KBM-7 (cell line): ENCODE measurements around the gene FBXO41.
A peak's percentile ranks its signal among the peaks of the same experiment; 100 is the strongest.

Experiments
- DNase-seq: peaks from one replicate; pipeline ENCODE4 v3.0.0-alpha.2; 2015
- in situ Hi-C: fragments of 300-500 bp; cut with MboI; formaldehyde crosslinking; loops from 2 replicates; pipeline ENCODE4 v1.14.3; 2020; ENCODE audit warnings: low sequenced_read_pairs, low pct_unique_long_range_greater_than_20kb, mixed read lengths

Gene FBXO41

DNA sequence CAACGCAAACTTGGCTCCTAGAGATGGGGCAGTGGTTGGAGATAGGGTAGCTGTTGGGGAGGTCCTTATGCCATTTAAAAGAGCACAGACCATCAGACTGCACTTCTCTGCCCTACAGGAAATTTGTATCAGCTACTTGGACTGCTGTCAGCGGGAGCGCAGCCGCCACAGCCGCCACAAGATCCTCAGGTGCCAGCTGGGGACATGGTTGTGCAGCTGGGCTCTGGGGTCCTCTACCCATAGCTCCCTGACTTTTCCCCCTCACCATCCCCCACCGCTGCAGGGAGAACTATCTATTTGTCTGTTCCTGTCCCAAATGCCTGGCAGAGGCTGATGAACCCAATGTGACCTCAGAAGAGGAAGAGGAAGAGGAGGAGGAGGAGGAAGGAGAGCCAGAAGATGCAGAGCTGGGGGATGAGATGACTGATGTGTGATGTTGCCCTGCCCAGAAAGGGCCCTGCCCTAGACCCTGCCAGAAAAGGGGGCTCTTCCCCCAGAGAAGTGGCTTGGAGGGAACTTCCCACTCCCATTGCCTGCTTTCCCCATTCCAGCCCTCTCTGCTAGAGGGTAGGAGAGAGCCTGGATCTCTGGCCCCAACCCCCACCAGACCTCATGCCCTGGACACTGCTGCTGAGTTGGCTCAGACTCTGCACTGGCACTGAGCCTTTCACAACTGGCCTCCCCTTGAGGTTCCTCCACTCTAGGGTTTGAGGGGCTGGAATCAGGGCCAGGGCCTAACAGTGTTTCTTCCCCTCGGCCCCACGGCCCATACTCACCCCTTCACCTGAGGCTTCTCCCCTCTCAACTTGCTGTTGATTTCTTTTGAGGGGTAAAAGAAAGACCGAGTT, 58.5 kb downstream of the FBXO41 start:
- DNase-seq: peak; percentile 18
- in situ Hi-C loops: no loop called here

DNA sequence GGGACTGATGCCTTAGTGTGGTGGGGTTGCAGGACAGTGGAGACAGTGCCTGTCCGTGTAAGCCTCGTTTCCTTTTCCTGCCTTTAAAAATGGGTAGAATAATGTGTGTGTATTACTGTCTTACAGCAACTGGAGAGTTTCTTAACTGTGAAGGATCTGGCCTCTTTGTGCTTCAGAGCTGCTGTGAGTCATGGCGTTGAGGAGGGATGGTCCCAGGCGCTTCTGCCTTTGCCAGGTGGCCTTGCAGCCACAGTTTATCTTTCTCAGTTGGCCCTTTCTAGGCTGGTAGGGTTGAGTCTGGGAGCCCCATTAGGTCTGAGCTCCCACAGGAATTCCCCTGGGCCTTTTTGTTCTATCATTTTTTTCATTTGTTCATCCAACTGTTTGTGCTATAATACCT, 60.5 kb downstream of the FBXO41 start:
- no peak for DNase-seq
- in situ Hi-C loops: no loop called here

DNA sequence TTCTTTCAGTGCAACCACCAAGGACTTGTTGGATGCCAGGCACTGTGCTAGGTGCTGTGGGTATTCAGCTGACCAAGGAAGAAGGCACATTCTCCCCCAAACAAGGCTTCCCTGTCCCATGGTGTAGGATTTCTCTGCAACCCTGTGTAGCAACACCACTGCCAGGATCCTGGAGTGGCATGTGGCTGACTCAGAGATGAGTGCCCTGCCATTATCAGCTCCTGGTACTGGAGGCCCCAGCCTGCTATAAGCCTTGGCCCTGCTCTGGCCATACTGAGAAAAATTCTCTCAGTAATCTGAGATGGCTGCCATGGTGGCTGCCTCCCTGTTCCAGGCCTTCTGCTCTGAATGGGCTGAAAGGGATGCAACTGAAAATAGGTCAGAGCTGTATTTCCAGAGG, 66.0 kb downstream of the FBXO41 start:
- DNase-seq: no peak
- in situ Hi-C loops: no loop called here

DNA sequence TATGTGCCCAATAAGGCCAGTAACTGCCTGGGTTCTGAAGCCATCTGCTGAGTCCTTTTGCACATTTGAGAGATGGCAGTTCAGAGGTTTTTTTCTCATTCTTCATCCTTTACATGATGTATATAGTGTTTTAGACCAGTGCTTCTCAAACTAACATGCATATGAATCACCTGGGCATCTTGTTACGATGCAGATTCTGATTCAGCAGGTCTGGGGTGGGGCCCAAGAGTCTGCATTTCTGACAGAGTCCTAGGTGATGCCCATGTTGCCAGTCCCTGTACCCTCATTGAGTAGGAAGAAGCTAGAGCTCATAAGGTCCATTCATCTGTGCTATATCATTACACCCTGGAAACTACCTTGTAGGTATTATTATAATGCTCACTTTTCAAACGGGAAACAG, 66.5 kb downstream of the FBXO41 start:
- DNase-seq: no peak
- in situ Hi-C loops: no loop called here

DNA sequence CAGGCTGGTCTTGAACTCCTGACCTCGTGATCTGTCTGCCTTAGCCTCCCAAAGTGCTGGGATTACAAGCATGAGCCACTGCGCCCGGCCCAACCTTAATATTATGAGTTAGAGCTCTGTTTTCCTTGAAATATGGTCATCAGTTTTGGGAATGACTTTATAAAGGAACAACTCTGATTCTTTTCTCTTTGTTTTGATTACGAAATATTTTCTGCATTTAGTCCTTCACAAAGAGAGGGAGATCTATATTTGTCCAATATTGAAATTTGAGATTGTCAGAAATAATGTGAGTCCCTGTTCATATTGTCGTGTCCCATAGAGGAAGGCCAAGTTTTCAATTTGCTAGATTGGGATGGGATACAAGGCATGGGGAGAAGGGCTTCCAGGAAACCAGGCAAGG, 67.1 kb downstream of the FBXO41 start:
- in situ Hi-C loops: no loop called here
- no peak for DNase-seq

DNA sequence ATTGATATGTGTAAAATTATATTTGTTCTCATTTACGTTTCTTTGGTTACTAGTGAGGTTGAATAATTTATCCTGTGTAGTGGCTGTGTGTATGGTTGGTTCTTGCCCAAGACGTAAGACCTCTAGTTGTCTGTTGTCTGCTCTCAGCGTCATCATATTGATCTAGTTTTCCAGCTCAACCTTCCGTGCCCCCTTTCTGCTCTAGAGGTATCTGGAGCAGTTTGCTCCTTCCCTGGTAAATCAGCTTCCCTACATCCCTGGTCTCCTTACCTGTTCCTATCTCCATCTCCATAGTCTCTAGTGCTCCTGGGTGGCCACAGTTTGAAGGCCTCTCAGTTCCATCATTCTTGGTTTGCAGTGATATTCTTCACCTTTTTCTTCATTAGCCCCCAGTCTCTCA, 69.0 kb downstream of the FBXO41 start:
- DNase-seq: no peak
- in situ Hi-C loops: no loop called here

DNA sequence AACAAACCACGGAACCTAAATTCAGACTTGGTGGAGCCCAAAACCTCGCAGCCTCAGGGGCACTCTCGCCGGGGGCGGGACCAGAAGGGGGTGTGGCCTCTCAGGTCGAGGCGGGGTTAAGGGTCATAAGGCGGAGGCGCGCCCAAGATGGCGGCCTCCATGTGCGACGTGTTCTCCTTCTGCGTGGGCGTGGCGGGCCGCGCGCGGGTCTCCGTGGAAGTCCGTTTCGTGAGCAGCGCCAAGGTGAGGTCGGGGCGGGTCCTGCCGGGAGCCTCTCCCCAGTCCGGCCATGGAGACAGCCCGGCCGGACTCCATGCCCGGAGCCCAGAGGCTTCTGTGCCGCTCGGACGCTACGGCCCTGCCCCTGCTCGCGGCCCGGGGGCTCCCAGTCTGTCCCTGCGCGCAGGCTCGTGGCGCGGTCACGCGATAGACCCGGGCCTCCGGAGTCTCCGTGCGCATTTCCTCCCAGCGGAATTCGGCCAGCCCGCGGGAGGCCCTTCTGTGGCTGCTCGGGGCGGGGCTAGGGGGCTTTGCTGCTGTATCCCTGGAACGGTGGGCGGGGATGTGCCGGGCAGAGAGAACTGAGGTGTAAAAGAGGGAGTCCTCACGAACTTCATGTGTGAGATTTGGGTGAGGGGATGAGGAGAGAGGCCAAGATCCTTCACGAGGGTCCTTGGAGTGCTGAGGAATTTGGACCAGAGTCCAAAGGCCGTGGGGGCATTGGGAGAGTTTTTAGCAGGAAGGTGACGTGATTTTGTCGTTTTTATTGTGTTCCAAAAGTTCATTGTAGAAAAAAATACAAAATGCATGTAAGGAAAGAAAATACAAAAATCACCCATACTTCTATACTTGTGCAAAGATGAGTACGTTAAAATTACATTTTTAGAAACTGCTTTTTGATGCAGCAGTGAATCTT, 69.9 kb downstream of the FBXO41 start, which contains the start of gene SMYD5:
Gene SMYD5 (plus strand): TSS at position 126 of the 916 bp plus-strand sequence. CDS start 22 bp downstream, at position 148.
- in situ Hi-C loops: no loop called here
- DNase-seq: peak; percentile 89

DNA sequence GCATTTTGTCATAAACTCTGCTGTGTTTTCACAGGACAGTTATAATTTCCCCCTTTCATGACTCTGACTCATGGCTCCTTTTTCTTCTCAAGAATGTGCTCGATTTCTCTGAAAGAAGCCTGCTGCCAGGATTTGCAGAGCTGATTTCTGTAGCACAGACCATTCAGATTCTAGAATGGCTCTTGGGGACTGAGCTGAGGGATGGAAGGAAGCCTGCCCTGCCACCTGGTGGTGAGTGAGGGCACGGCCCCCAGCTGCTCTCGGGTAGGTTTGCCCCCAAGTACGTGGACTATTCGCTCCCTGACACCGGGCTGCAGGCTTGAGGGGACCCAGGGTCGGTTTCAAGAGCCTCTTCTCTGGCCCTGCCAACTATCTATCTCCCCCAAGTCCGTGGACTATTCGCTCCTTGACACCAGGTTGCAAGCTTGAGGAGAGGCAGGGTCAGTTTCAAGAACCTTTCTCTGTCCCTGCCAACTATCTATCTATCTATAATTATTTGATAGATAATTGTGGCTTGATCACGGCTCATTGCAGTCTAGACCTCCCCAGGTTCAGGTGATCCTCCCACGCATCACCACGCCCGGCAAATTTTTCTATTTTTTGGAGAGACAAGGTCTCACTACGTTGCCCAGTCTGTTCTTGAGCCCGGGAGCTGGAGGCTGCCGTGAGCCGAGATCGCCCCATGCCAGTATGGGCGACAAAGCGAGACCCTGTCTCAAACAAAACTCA, 71.7 kb downstream of the FBXO41 start:
- DNase-seq: peak; percentile 90
- in situ Hi-C loops: no loop called here

DNA sequence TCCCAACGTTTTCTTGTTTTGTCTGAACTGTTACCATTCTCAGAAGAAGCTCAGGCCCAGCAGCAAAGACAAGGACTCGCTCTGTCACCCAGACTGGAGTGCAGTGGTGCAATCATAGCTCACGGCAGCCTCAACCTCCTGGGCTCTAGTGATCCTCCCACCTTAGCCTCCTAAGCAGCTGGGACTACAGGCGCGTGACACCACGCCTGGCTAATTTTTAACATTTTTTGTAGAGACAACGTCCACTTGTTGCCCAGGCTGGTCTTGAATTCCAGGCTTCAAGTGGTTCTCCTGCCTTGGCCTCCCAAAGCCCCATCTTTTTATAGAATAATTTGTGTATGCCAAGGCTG, 72.2 kb downstream of the FBXO41 start:
- in situ Hi-C loops: no loop called here
- no peak for DNase-seq

DNA sequence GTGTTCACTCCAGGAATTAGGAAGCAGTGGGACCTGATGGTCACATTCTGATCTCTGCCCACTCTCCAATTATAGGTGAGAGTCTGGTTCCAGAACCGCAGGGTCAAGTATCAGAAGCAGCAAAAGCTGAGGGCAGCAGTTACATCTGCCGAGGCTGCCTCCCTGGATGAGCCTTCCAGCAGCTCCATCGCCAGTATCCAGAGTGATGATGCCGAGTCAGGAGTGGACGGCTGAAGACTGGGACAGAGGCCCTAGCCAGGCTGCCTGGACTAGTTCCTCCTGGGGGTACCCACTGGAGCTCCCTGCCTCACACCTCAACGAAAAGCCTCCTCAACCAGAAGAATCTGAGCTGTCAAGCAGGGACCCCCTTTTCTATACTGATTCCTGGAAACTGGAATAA, 73.6 kb downstream of the FBXO41 start:
- no peak for DNase-seq
- in situ Hi-C loops: no loop called here

DNA sequence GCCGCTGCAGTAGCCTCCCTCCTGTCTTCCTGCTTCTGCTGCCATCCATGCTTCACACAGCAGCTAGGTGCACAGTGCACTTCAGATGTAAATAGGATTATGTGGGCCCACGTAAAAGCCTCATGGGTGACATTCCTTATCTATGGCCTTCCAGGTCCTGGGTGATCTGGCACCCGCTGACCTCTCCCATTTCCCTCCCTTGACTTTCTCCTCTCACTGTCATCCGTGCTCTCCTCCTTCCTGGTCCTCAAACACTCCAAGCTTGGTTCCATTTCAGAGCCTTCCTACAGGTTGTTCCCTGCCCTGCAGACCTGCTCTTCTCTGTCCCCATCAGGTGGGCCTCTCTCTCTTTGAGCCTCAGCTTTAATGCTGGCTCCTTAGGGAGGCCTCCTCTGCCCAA, 74.3 kb downstream of the FBXO41 start:
- in situ Hi-C loops: no loop called here
- DNase-seq: no peak

DNA sequence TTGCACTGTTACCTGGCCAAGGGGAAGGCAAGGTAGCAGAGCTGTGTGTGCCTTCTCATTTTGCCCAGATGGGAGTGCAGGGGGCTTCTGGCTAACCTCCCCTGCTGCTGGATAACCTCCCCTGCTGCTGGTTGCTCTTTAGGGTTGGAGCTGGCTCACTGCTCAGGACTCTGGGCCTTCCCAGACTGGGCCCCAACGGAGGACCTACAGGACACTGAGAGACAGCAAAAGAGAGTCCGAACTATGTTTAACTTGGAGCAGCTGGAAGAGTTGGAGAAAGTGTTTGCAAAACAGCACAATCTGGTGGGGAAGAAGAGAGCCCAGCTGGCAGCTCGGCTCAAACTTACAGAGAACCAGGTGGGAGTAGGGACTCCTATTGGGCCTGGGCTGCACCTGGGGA, 76.0 kb downstream of the FBXO41 start:
- DNase-seq: no peak
- in situ Hi-C loops: no loop called here

DNA sequence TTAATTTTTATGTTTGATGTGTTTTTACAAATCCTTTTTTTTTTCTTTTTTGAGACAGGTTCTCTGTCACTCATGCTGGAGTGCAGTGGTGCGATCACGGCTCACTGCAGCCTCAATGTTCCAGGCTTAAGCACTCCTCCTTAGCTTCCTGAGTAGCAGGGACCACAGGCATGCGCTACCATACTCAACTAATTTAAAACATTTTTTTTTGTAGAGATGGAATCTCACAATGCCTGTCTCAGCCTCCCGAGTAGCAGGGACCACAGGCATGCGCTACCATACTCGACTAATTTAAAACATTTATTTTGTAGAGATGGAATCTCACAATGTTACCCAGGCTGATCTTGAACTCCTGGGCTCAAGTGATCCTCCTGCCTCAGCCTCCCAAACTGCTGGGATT, 78.7 kb downstream of the FBXO41 start:
- DNase-seq: no peak
- in situ Hi-C loops: no loop called here
